ENCODE measurements around the gene CGB1. TPM values are rescaled to one million over a fixed set of nuclear protein-coding genes. Genes with fewer than 3 reads are reported as not detected.
A peak's percentile ranks its signal among the peaks of the same experiment; 100 is the strongest.

CGB1 gene
- polyA plus RNA-seq, 2 of the 4 experiments (the other 2 are of a cell fraction): 0.13 TPM; not detected in 1

DNA sequence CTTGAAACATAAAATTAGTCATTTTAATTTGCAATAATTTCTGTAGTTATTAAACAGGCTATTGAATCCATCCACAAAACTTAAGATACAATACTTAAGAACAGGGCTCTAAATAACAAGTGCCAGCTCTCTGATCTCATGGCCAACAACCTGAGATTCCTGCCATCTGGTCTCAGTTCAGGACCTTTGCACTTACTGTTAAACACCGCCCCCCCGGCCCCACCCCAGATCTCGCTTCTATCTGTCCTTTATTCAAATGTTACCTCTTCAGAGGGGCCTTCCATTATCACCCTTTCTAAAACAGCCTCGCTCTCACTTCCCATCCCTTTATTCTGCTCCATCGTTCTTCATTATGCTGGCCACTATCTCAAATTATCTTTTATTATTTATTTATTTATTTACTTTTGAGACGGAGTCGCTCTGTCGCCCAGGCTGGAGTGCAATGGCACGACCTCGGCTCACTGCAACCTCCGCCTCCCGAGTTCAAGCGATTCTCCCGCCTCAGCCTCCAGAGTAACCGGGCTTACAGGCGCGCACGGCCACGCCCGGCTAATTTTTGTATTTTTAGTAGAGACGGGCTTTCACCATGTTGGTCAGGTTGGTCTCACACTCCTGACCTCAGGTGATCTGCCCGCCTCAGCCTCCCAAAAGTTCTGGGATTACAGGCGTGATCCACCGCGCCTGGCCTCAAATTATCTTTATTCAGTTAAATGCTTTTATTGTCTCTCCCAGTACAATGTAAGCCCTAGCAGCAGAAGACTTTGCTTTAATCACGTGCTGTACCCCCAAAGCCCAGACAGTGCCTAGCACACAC is 47.7 kb upstream of the CGB1 start:
- FAIRE-seq (no peak), DNase-seq (ENCODE audit: low read depth in 1 of 2, low spot score in 1 of 2) (no peak), ATAC-seq (peak in 1 of 2 experiments; percentile 21; a peak in 4 of 6 replicates)
- TF ChIP-seq RNF2 (IDR thresholded peaks at IDR 0.05; ENCODE audit: borderline replicate concordance, low read depth) (no peak), CHD2 (IDR thresholded peaks at IDR 0.05; ENCODE audit: low read length, partially characterized antibody) (no peak), ZC3H11A (IDR thresholded peaks at IDR 0.05) (no peak), FOXS1 (CRISPR knock-in tag; IDR thresholded peaks at IDR 0.05) (no peak), KDM5A (IDR thresholded peaks at IDR 0.05) (no peak), GATA3 (IDR thresholded peaks at IDR 0.05; ENCODE audit: borderline replicate concordance) (no peak; the same call in 1 of the 2 replicates), SREBF2 (IDR thresholded peaks at IDR 0.05) (no peak), ZSCAN20 (CRISPR knock-in tag; IDR thresholded peaks at IDR 0.05) (no peak), JUN (IDR thresholded peaks at IDR 0.05) (no peak), POLR2AphosphoS2 (conservative IDR thresholded peaks at IDR 0.05; ENCODE audit: low read length) (no peak), MYC (IDR thresholded peaks at IDR 0.05; ENCODE audit: borderline replicate concordance, low read length) (no peak), ZFP36 (IDR thresholded peaks at IDR 0.05; ENCODE audit: borderline replicate concordance, partially characterized antibody) (no peak), HDAC2 (IDR thresholded peaks at IDR 0.05) (no peak), EHMT2 (IDR thresholded peaks at IDR 0.05; ENCODE audit: low read depth) (no peak)
- TF ChIP-seq, protein P1, sequence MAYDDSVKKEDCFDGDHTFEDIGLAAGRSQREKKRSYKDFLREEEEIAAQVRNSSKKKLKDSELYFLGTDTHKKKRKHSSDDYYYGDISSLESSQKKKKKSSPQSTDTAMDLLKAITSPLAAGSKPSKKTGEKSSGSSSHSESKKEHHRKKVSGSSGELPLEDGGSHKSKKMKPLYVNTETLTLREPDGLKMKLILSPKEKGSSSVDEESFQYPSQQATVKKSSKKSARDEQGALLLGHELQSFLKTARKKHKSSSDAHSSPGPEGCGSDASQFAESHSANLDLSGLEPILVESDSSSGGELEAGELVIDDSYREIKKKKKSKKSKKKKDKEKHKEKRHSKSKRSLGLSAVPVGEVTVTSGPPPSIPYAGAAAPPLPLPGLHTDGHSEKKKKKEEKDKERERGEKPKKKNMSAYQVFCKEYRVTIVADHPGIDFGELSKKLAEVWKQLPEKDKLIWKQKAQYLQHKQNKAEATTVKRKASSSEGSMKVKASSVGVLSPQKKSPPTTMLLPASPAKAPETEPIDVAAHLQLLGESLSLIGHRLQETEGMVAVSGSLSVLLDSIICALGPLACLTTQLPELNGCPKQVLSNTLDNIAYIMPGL (CRISPR knock-in tag; IDR thresholded peaks at IDR 0.05; ENCODE audit: borderline replicate concordance): no peak
- TF ChIP-seq, protein P2, sequence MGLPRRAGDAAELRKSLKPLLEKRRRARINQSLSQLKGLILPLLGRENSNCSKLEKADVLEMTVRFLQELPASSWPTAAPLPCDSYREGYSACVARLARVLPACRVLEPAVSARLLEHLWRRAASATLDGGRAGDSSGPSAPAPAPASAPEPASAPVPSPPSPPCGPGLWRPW (IDR thresholded peaks at IDR 0.05): no peak
- TF ChIP-seq, protein P3, sequence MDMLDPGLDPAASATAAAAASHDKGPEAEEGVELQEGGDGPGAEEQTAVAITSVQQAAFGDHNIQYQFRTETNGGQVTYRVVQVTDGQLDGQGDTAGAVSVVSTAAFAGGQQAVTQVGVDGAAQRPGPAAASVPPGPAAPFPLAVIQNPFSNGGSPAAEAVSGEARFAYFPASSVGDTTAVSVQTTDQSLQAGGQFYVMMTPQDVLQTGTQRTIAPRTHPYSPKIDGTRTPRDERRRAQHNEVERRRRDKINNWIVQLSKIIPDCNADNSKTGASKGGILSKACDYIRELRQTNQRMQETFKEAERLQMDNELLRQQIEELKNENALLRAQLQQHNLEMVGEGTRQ (IDR thresholded peaks at IDR 0.05): no peak
- TF ChIP-seq, protein P4, sequence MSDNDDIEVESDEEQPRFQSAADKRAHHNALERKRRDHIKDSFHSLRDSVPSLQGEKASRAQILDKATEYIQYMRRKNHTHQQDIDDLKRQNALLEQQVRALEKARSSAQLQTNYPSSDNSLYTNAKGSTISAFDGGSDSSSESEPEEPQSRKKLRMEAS (IDR thresholded peaks at IDR 0.05): no peak
- TF ChIP-seq, protein P5, sequence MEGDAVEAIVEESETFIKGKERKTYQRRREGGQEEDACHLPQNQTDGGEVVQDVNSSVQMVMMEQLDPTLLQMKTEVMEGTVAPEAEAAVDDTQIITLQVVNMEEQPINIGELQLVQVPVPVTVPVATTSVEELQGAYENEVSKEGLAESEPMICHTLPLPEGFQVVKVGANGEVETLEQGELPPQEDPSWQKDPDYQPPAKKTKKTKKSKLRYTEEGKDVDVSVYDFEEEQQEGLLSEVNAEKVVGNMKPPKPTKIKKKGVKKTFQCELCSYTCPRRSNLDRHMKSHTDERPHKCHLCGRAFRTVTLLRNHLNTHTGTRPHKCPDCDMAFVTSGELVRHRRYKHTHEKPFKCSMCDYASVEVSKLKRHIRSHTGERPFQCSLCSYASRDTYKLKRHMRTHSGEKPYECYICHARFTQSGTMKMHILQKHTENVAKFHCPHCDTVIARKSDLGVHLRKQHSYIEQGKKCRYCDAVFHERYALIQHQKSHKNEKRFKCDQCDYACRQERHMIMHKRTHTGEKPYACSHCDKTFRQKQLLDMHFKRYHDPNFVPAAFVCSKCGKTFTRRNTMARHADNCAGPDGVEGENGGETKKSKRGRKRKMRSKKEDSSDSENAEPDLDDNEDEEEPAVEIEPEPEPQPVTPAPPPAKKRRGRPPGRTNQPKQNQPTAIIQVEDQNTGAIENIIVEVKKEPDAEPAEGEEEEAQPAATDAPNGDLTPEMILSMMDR (IDR thresholded peaks at IDR 0.05): no peak
- TF ChIP-seq, protein P6, sequence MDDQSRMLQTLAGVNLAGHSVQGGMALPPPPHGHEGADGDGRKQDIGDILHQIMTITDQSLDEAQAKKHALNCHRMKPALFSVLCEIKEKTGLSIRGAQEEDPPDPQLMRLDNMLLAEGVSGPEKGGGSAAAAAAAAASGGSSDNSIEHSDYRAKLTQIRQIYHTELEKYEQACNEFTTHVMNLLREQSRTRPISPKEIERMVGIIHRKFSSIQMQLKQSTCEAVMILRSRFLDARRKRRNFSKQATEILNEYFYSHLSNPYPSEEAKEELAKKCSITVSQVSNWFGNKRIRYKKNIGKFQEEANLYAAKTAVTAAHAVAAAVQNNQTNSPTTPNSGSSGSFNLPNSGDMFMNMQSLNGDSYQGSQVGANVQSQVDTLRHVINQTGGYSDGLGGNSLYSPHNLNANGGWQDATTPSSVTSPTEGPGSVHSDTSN (IDR thresholded peaks at IDR 0.05): no peak
- WGBS (ENCODE audit: missing lambda C conversion rate): 78% methylated on average over 26 of the region's 26 CpGs
- CTCF ChIA-PET: interaction anchor here (0.8 to 2.6 kb wide), 6 partner anchors 10 to 141 kb away, joined by 3 to 13 read pairs (median 6); partner anchors contain the start of genes KCNA7 and LIN7B
- Histone ChIP-seq H3K27ac (peak overlapping the region; percentile 88 to 91), H3K4me1 (peaks cover 20% of the 10 kb centered on the region), H3K9me3 (no peaks in the 10 kb centered on the region), H3K4me2 (peak overlapping the region; percentile 73), H3K4me3 (peak overlapping the region; percentile 27; the same call in 2 of the 3 replicates)
- POLR2A ChIA-PET: no interaction called here
